Transverse colon (tissue), 4 donors: Measurements from ENCODE around the gene PIM3. TPM values are rescaled to one million over a fixed set of nuclear protein-coding genes. Genes with fewer than 3 reads are reported as not detected.

ENCODE experiments used
- DNase-seq: peaks from one replicate; pipeline ENCODE4 v3.0.0-alpha.2; 2019
- H3K27ac ChIP-seq, 4 donors: fragments of 200-600 bp; sonication (generic); 2 replicates each; pipeline ENCODE4 v1.5.1; 2016 to 2018; ENCODE audit warnings: inconsistent platforms in 4 of 4
- H3K27me3 ChIP-seq: fragments of 200-600 bp; sonication (generic); 2 replicates; pipeline ENCODE4 v1.5.1; 2017; ENCODE audit warnings: inconsistent platforms
- H3K36me3 ChIP-seq, 4 donors: fragments of 200-600 bp; sonication (generic); 2 replicates each; pipeline ENCODE4 v1.5.1; 2017 to 2019; ENCODE audit warnings: inconsistent platforms in 4 of 4
- H3K4me1 ChIP-seq, 4 donors: fragments of 200-600 bp; sonication (generic); 2 replicates each; pipeline ENCODE4 v1.5.1; 2017 to 2020; ENCODE audit warnings: inconsistent platforms in 4 of 4
- H3K4me3 ChIP-seq, 4 donors: fragments of 200-600 bp; sonication (generic); 1 replicate in 1 of 4; 2 replicates in 3 of 4; pipeline versions ENCODE4 v1.5.1 to v1.6.1; 2017 to 2019; ENCODE audit warnings: inconsistent platforms in 4 of 4
- H3K9me3 ChIP-seq, 2 donors: fragments of 200-600 bp; sonication (generic); 2 replicates each; pipeline ENCODE4 v1.5.1; 2017 to 2019; ENCODE audit warnings: inconsistent platforms in 2 of 2
- EP300 ChIP-seq: sonication (generic); formaldehyde crosslinking; IDR thresholded peaks from one replicate; pipeline ENCODE4 v1.6.1; 2017; ENCODE audit warnings: antibody characterized with exemption, low read depth
- POLR2A ChIP-seq: fragments of 450-650 bp; IDR thresholded peaks from one replicate; pipeline ENCODE4 v1.6.1; 2016; ENCODE audit warnings: antibody characterized with exemption, mild to moderate bottlenecking, moderate library complexity
- POLR2AphosphoS5 ChIP-seq, 3 donors: sonication (generic); formaldehyde crosslinking; IDR thresholded peaks; one replicate each; pipeline ENCODE4 v1.6.1; 2016; ENCODE audit warnings: antibody characterized with exemption in 3 of 3
- WGBS, 2 donors: methylation state at CpG; one replicate each; pipeline ENCODE4 v1.1.5; 2018; ENCODE audit warnings: low coverage in 1 of 2; 5-methylcytosine and 5-hydroxymethylcytosine counted together
- in situ Hi-C, 4 donors: fragments of 200-750 bp; cut with MboI; loops; one replicate each; pipeline versions ENCODE4 v1.15.0 to v1.15.1; 2017; ENCODE audit warnings: low sequenced_read_pairs in 3 of 4, low pct_ligation_motif_present in 1 of 4, low pct_unique_long_range_greater_than_20kb in 1 of 4
- intact Hi-C: fragments of 100-400 bp; cut with DNase I; formaldehyde crosslinking; loops from one replicate; pipeline ENCODE4 v1.15.1; 2023; ENCODE audit warnings: low total_unique reads
- total RNA-seq, 4 donors: library from RNA; depleted of rRNA; stranded (reverse); fragments of >200 nt; gene quantifications; one replicate each; pipeline ENCODE4 v1.1.0, GENCODE V29; 2016
- TF ChIP-seq, protein P1 (sequence below), 5 experiments: fragments of 200-600 bp in 3 of 5; fragments of 450-650 bp in 2 of 5; sonication (generic) in 3 of 5; IDR thresholded peaks; 1 replicate in 2 of 5; 2 replicates in 3 of 5; pipeline ENCODE4 v1.5.1; 2016 to 2017; ENCODE audit warnings: antibody characterized with exemption in 5 of 5, inconsistent platforms in 3 of 5, mild to moderate bottlenecking in 2 of 5, moderate library complexity in 1 of 5

PIM3 gene
- total RNA-seq, 4 donors from 2014 or later, result 115 to 290 (median 147) TPM

DNA sequence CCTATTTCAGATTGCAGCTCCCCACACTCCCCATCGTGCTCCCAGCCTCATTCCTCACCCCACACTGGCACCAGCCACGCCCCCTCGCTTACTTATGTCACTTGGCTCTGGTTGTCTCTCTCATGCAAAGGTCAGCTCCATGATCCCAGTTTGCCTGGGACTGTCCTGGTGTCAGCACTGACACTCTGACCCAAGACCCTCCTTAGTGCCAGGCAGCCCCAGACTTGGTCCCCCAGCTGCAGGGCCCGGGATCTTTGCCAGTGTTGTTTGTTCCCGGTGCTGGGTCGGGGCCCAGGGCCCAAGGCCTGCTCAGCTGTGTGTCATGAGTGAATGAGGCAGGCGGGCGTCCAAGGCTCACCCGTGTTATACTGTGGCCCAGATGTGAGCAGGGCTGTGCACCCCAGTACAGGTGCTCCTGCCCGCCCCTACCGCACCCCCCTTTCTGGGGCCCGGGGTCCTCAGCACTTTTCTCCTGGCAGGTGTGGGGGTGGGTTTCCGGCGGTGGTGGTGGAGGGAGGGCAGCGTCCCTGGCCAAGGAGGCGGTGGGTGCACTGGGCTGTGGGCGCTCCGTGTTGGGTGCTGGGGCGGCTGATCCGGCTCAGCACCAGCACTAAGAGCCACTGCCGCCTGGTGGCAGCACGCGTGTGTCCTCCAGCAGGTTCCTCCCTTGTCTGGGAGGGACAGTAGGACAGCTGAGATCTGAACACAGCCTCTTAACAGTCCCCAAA is 32.5 kb downstream of the PIM3 start:
- peak; percentile 83 for DNase-seq
- intact Hi-C loops, result loop anchor here (5.0 kb wide), 1 partner anchor 226 kb away; no protein-coding TSS in a partner anchor
- TF ChIP-seq, protein P1, sequence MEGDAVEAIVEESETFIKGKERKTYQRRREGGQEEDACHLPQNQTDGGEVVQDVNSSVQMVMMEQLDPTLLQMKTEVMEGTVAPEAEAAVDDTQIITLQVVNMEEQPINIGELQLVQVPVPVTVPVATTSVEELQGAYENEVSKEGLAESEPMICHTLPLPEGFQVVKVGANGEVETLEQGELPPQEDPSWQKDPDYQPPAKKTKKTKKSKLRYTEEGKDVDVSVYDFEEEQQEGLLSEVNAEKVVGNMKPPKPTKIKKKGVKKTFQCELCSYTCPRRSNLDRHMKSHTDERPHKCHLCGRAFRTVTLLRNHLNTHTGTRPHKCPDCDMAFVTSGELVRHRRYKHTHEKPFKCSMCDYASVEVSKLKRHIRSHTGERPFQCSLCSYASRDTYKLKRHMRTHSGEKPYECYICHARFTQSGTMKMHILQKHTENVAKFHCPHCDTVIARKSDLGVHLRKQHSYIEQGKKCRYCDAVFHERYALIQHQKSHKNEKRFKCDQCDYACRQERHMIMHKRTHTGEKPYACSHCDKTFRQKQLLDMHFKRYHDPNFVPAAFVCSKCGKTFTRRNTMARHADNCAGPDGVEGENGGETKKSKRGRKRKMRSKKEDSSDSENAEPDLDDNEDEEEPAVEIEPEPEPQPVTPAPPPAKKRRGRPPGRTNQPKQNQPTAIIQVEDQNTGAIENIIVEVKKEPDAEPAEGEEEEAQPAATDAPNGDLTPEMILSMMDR (IDR thresholded peaks at IDR 0.05), result peak; percentile 72 to 84 (median 79)
- TF ChIP-seq POLR2AphosphoS5 (IDR thresholded peaks at IDR 0.05), result no peak
- Histone ChIP-seq H3K27me3 (no peaks in the 10 kb centered on the region), H3K4me3 (no peak overlapping the region), H3K36me3 (no peaks in the 10 kb centered on the region), H3K4me1 (peaks cover 6 to 21% (median 17%) of the 10 kb centered on the region in 4 donors), H3K9me3 (peaks cover 6 to 16% of the 10 kb centered on the region in 2 donors), H3K27ac (no peak overlapping the region)
- WGBS, 2 donors, result 18 to 20% methylated on average over 1 to 18 of the region's 23 CpGs
- in situ Hi-C loops, result no loop called here

GRCh38 chr22:49993649-49994360 is 33.2 kb downstream of the PIM3 start:
- intact Hi-C loops (loop anchor here (5.0 kb wide), 1 partner anchor 227 kb away; no protein-coding TSS in a partner anchor), in situ Hi-C loops (no loop called here)
- H3K27ac ChIP-seq, result no peak overlapping the region

DNA sequence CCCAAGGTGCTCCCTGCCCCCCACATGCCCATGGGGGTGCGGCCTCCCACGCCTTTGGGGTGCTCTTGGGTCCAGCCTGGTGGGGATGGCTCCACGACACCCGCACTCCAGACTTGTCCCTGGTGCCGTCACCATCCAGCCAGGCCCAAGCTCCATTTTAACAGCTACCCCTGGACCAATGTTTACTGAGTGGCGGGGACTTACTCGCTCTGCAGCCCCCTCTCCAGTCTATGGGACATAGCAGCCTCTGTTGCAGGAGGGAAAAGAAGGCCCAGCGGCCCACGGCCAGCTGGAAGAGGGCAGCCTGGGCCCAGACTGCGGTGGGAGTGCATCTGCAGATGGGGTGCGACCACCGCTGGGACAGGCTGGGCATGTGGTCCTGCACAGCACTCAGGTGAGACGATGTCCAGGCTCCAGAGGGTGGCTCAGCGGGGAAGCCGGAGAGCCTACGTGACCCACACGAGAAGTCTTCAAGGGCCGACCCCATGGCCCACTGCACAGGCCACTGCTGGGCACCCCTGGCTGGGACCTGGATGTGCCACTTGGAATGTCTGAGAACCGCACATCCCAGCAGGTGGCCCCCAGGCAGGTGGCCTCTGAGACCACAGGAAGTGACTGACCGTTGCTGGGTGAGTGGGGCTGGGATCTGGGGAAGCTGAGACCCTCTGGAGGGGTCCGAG is 33.9 kb downstream of the PIM3 start:
- H3K36me3 ChIP-seq, result no peaks in the 10 kb centered on the region
- no peak overlapping the region for H3K4me3 ChIP-seq
- H3K27me3 ChIP-seq, result no peaks in the 10 kb centered on the region
- H3K9me3 ChIP-seq, result peaks cover 6 to 16% of the 10 kb centered on the region in 2 donors
- intact Hi-C loops (loop anchor here (5.0 kb wide), 1 partner anchor 227 kb away; no protein-coding TSS in a partner anchor), in situ Hi-C loops (no loop called here)
- peak; percentile 6 for DNase-seq
- 92% methylated on average over 21 of the region's 21 CpGs; no CpG with 5 or more reads in 1 of the 2 donors for WGBS, 2 donors
- TF ChIP-seq POLR2AphosphoS5 (IDR thresholded peaks at IDR 0.05), result no peak
- no peak for TF ChIP-seq POLR2A
- TF ChIP-seq, protein P1 (IDR thresholded peaks at IDR 0.05), result no peak
- TF ChIP-seq EP300, result no peak
- no peak overlapping the region for H3K27ac ChIP-seq
- peaks cover 6 to 25% (median 20%) of the 10 kb centered on the region in 4 donors for H3K4me1 ChIP-seq

More at GRCh38 chr22:49993649-49994360, 33.2 kb downstream of the PIM3 start:
- no peak for DNase-seq
- H3K9me3 ChIP-seq, result peaks cover 6 to 16% of the 10 kb centered on the region in 2 donors
- no peak overlapping the region for H3K4me3 ChIP-seq
- H3K4me1 ChIP-seq, result peaks cover 6 to 21% (median 17%) of the 10 kb centered on the region in 4 donors
- TF ChIP-seq, protein P1 (IDR thresholded peaks at IDR 0.05), result no peak
- TF ChIP-seq POLR2A, result no peak
- no peak for TF ChIP-seq POLR2AphosphoS5 (IDR thresholded peaks at IDR 0.05)
- TF ChIP-seq EP300, result no peak
- H3K36me3 ChIP-seq, result no peaks in the 10 kb centered on the region
- no peaks in the 10 kb centered on the region for H3K27me3 ChIP-seq
- 65% methylated on average over 7 of the region's 11 CpGs; no CpG with 5 or more reads in 1 of the 2 donors for WGBS, 2 donors

- Histone ChIP-seq H3K4me1 (peaks cover 6 to 29% (median 20%) of the 10 kb centered on the region in 4 donors), H3K27ac (no peak overlapping the region), H3K27me3 (peaks cover 4% of the 10 kb centered on the region), H3K36me3 (no peaks in the 10 kb centered on the region), H3K9me3 (peaks cover 6 to 15% of the 10 kb centered on the region in 2 donors), H3K4me3 (no peak overlapping the region)
- WGBS, 2 donors, result 79% methylated on average over 2 of the region's 3 CpGs; no CpG with 5 or more reads in 1 of the 2 donors
- in situ Hi-C loops, result no loop called here
- intact Hi-C loops, result no loop called here
- DNase-seq, result peak; percentile 5
- TF ChIP-seq POLR2A, result no peak
- TF ChIP-seq POLR2AphosphoS5 (IDR thresholded peaks at IDR 0.05), result no peak
- TF ChIP-seq, protein P1 (IDR thresholded peaks at IDR 0.05), result no peak
- TF ChIP-seq EP300, result no peak
Observed at GRCh38 chr22:49995041-49995360, 34.4 kb downstream of the PIM3 start.
